Measurements from ENCODE around the gene TMEM98.

TMEM98 gene

DNA sequence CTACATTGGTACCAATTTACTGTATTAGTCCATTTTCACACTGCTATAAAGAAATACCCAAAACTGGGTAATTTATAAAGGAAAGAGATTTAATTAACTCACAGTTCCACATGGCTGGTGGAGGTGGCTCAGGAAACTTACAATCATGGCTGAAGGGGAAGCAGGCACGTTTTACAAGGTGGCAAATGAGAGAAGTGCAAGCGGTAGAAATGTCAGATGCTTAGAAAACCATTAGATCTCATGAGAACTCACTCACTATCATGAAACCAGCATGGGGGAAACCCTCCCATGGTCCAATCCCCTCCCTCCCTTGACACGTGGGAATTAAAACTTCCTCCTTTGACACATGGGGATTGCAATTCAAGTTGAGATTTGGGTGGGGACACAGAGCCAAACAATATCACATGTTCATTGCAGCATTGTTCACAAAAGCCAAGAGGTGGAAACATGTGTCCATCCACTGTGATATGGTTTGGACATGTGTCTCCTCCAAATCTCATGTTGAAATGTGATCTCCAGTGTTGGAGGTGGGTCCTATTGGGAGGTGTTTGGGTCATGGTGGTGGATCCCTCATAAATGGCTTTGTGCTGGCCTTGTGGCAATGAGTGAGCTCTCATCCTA lies 60.6 kb downstream of the TMEM98 start:
- DNase-seq (ENCODE audit: extremely low read depth, low read depth), result no peak

DNA sequence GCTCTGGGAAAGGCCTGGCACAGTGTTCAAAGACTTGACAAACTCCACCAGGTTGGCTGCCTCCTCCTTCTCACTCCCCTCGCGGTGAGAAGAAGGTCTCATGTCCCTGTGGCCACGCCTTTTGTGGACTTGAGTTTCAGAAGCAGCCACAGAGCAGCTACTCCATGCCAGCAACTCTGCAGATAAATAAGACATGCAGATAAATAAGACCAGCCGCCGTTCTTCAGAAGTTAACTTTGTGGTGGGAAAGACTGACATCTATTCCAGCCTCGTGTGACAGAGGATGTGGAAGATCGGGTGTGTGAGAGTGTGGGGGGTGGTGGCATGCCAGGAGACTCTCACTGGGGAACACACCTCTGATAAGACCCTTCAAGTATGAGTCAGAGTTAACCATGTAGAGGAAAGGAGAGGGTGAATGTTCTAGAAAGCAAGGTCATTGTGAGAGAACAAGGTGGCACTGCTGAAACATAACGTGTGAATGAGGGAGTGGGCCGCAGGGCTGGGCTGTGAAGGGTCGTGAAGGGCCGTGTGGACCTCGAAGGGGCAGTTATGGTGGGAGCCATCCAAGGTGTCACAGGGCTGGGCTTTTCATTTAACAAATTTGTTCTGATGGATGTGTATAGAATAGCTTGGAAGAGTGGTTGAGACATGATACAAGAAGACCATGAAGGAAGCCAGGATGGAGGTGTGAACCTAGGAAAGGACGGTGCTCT lies 64.5 kb downstream of the TMEM98 start:
- no peak for DNase-seq (ENCODE audit: extremely low read depth, low read depth)
- TF ChIP-seq, protein P1, sequence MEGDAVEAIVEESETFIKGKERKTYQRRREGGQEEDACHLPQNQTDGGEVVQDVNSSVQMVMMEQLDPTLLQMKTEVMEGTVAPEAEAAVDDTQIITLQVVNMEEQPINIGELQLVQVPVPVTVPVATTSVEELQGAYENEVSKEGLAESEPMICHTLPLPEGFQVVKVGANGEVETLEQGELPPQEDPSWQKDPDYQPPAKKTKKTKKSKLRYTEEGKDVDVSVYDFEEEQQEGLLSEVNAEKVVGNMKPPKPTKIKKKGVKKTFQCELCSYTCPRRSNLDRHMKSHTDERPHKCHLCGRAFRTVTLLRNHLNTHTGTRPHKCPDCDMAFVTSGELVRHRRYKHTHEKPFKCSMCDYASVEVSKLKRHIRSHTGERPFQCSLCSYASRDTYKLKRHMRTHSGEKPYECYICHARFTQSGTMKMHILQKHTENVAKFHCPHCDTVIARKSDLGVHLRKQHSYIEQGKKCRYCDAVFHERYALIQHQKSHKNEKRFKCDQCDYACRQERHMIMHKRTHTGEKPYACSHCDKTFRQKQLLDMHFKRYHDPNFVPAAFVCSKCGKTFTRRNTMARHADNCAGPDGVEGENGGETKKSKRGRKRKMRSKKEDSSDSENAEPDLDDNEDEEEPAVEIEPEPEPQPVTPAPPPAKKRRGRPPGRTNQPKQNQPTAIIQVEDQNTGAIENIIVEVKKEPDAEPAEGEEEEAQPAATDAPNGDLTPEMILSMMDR (IDR thresholded peaks at IDR 0.05; ENCODE audit: low read depth, low read length), result no peak

More for the DNA sequence above, 60.6 kb downstream of the TMEM98 start:
- TF ChIP-seq, protein P1 (IDR thresholded peaks at IDR 0.05; ENCODE audit: low read depth, low read length), result no peak

- DNase-seq (ENCODE audit: extremely low read depth, low read depth), result no peak
- TF ChIP-seq, protein P1 (IDR thresholded peaks at IDR 0.05; ENCODE audit: low read depth, low read length), result no peak
Observed at GRCh38 chr17:32993977-32994376, 66.0 kb downstream of the TMEM98 start.

Data from AG09319 (cell line).